Thymus (tissue), 11 donors: ENCODE results near the gene IL36RN. TPM values are rescaled to one million over a fixed set of nuclear protein-coding genes. Genes with fewer than 3 reads are reported as not detected.

Experiments used
- DNase-seq, 9 donors: peaks; one replicate each; pipeline ENCODE4 v3.0.0-alpha.2; 2013; ENCODE audit warnings: low spot score in 9 of 9, low read depth in 6 of 9, missing footprints in 1 of 9
- H3K27ac ChIP-seq, 2 donors: one replicate each; pipeline ENCODE4 v1.5.1; 2013; ENCODE audit warnings: control low read depth in 1 of 2, low read depth in 1 of 2, low read length in 1 of 2, mild to moderate bottlenecking in 1 of 2, moderate library complexity in 1 of 2
- H3K27me3 ChIP-seq, 2 donors: one replicate each; pipeline ENCODE4 v1.5.1; 2013; ENCODE audit warnings: low read length in 1 of 2; ENCODE audit not compliant: control insufficient read depth in 2 of 2, insufficient read depth in 1 of 2
- H3K36me3 ChIP-seq, 2 donors: one replicate each; pipeline ENCODE4 v1.5.1; 2013; ENCODE audit warnings: low read length in 1 of 2, mild to moderate bottlenecking in 1 of 2, moderate library complexity in 1 of 2; ENCODE audit not compliant: control insufficient read depth in 2 of 2, insufficient read depth in 2 of 2
- H3K4me1 ChIP-seq, 2 donors: one replicate each; pipeline ENCODE4 v1.5.1; 2013; ENCODE audit warnings: low read length in 2 of 2; ENCODE audit not compliant: control insufficient read depth in 2 of 2, insufficient read depth in 2 of 2
- H3K4me3 ChIP-seq, 2 donors: one replicate each; pipeline ENCODE4 v1.5.1; 2013; ENCODE audit warnings: low read length in 2 of 2, control low read depth in 1 of 2, mild to moderate bottlenecking in 1 of 2
- H3K9me3 ChIP-seq, 2 donors: one replicate each; pipeline ENCODE4 v1.5.1; 2013; ENCODE audit warnings: low read length in 1 of 2, mild to moderate bottlenecking in 1 of 2; ENCODE audit not compliant: control insufficient read depth in 2 of 2, insufficient read depth in 1 of 2
- WGBS: extraction: QIAGEN DNeasy Blood & Tissue Kit; methylation state at CpG from one replicate; pipeline ENCODE4 v1.1.7; 2013; 5-methylcytosine and 5-hydroxymethylcytosine counted together
- polyA plus RNA-seq: library from polyadenylated mRNA; stranded (reverse); fragments of 200-250 nt; gene quantifications from one replicate; pipeline ENCODE4 v1.2.3, GENCODE V29; 2013
- total RNA-seq: library from RNA; stranded (reverse); fragments of 120-200 nt; gene quantifications from one replicate; pipeline ENCODE4 v1.2.4, GENCODE V29; 2013
- donor health status: healthy.

IL36RN gene
- total and polyA plus RNA-seq, 2 donors = 0.09 to 2.4 TPM

GRCh38 chr2:113038291-113038690 lies 20.7 kb upstream of the IL36RN start:
- no peaks in the 10 kb centered on the region for H3K4me1 ChIP-seq
- no peaks in the 10 kb centered on the region for H3K36me3 ChIP-seq
- H3K27ac ChIP-seq = no peak overlapping the region
- peaks cover 0 to 6% of the 10 kb centered on the region in 2 donors for H3K27me3 ChIP-seq
- no peak for DNase-seq
- 97% methylated on average over 3 of the region's 3 CpGs for WGBS
- H3K4me3 ChIP-seq = no peak overlapping the region
- no peaks in the 10 kb centered on the region for H3K9me3 ChIP-seq

GRCh38 chr2:113039158-113039557 lies 19.8 kb upstream of the IL36RN start:
- WGBS = 95% methylated on average over 2 of the region's 2 CpGs
- H3K4me3 ChIP-seq = no peak overlapping the region
- H3K9me3 ChIP-seq = no peaks in the 10 kb centered on the region
- no peaks in the 10 kb centered on the region for H3K36me3 ChIP-seq
- no peak overlapping the region for H3K27ac ChIP-seq
- H3K27me3 ChIP-seq = peaks cover 0 to 6% of the 10 kb centered on the region in 2 donors
- no peaks in the 10 kb centered on the region for H3K4me1 ChIP-seq
- DNase-seq = no peak

- Histone ChIP-seq H3K9me3 (no peaks in the 10 kb centered on the region), H3K36me3 (no peaks in the 10 kb centered on the region), H3K27me3 (peaks cover 0 to 3% of the 10 kb centered on the region in 2 donors), H3K4me1 (no peaks in the 10 kb centered on the region), H3K27ac (no peak overlapping the region), H3K4me3 (no peak overlapping the region)
- no peak for DNase-seq
- WGBS = 74% methylated on average over 5 of the region's 5 CpGs
These were observed 19.3 kb upstream of the IL36RN start for GRCh38 chr2:113039719-113040118.

- no peaks in the 10 kb centered on the region for H3K36me3 ChIP-seq
- 81% methylated on average over 5 of the region's 5 CpGs for WGBS
- H3K27ac ChIP-seq = no peak overlapping the region
- DNase-seq = no peak
- H3K27me3 ChIP-seq = no peaks in the 10 kb centered on the region
- no peaks in the 10 kb centered on the region for H3K9me3 ChIP-seq
- no peak overlapping the region for H3K4me3 ChIP-seq
- H3K4me1 ChIP-seq = no peaks in the 10 kb centered on the region
These were observed 17.1 kb upstream of the IL36RN start for GRCh38 chr2:113041871-113042270.

- Histone ChIP-seq H3K4me1 (no peaks in the 10 kb centered on the region), H3K9me3 (peaks cover 0 to 7% of the 10 kb centered on the region in 2 donors), H3K36me3 (no peaks in the 10 kb centered on the region), H3K4me3 (no peak overlapping the region), H3K27me3 (no peaks in the 10 kb centered on the region), H3K27ac (no peak overlapping the region)
- 98% methylated on average over 5 of the region's 5 CpGs for WGBS
- DNase-seq = no peak
These were observed 12.5 kb upstream of the IL36RN start for GRCh38 chr2:113046465-113046864.

- no peak overlapping the region for H3K27ac ChIP-seq
- peaks cover 0 to 18% of the 10 kb centered on the region in 2 donors for H3K9me3 ChIP-seq
- no peaks in the 10 kb centered on the region for H3K4me1 ChIP-seq
- no peaks in the 10 kb centered on the region for H3K27me3 ChIP-seq
- H3K36me3 ChIP-seq = no peaks in the 10 kb centered on the region
- no peak for DNase-seq
- 96% methylated on average over 38 of the region's 38 CpGs for WGBS
- no peak overlapping the region for H3K4me3 ChIP-seq
These were observed 7.8 kb upstream of the IL36RN start for GRCh38 chr2:113050921-113051895.

GRCh38 chr2:113052396-113052917 lies 6.5 kb upstream of the IL36RN start, which contains the start of gene IL36B:
TSS of gene IL36B (minus strand) at chr2:113052867.
- Histone ChIP-seq H3K27me3 (no peaks in the 10 kb centered on the region), H3K36me3 (no peaks in the 10 kb centered on the region), H3K9me3 (peaks cover 0 to 18% of the 10 kb centered on the region in 2 donors), H3K4me1 (no peaks in the 10 kb centered on the region), H3K4me3 (no peak within 1 kb of the TSS), H3K27ac (no peak within 1 kb of the TSS)
- 91% methylated on average over 6 of the region's 6 CpGs for WGBS
- DNase-seq = no peak

GRCh38 chr2:113053666-113054065 lies 5.3 kb upstream of the IL36RN start:
- no peak for DNase-seq
- peaks cover 0 to 18% of the 10 kb centered on the region in 2 donors for H3K9me3 ChIP-seq

GRCh38 chr2:113054066-113054465 lies 4.9 kb upstream of the IL36RN start:
- no peaks in the 10 kb centered on the region for H3K36me3 ChIP-seq
- H3K4me1 ChIP-seq = no peaks in the 10 kb centered on the region
- H3K9me3 ChIP-seq = peaks cover 0 to 18% of the 10 kb centered on the region in 2 donors
- H3K27ac ChIP-seq = no peak overlapping the region
- peaks cover 0 to under 1% of the 10 kb centered on the region in 2 donors for H3K27me3 ChIP-seq
- DNase-seq = no peak
- no peak overlapping the region for H3K4me3 ChIP-seq

More at GRCh38 chr2:113053666-113054065, 5.3 kb upstream of the IL36RN start:
- no peaks in the 10 kb centered on the region for H3K4me1 ChIP-seq
- no peaks in the 10 kb centered on the region for H3K36me3 ChIP-seq
- 91% methylated on average over 3 of the region's 3 CpGs for WGBS
- H3K27ac ChIP-seq = no peak overlapping the region
- H3K27me3 ChIP-seq = no peaks in the 10 kb centered on the region
- H3K4me3 ChIP-seq = no peak overlapping the region
